Measurements from ENCODE around the gene MTPN.

Gene MTPN

GRCh38 chr7:135901585-135902540 lies 75.3 kb downstream of the MTPN start:
- H3K9me3 Mint-ChIP-seq = no peaks in the 10 kb centered on the region
- no peaks in the 10 kb centered on the region for H3K27me3 Mint-ChIP-seq
- no peak for ATAC-seq
- DNase-seq = no peak
- no peak overlapping the region for H3K27ac Mint-ChIP-seq
- H3K4me1 Mint-ChIP-seq = no peaks in the 10 kb centered on the region
- no peak overlapping the region for H3K4me3 Mint-ChIP-seq

- H3K27ac Mint-ChIP-seq = no peak overlapping the region
- ATAC-seq = no peak
- H3K27me3 Mint-ChIP-seq = no peaks in the 10 kb centered on the region
- no peak overlapping the region for H3K4me3 Mint-ChIP-seq
- DNase-seq = no peak
- no peaks in the 10 kb centered on the region for H3K9me3 Mint-ChIP-seq
- H3K4me1 Mint-ChIP-seq = no peaks in the 10 kb centered on the region
Measured at GRCh38 chr7:135900065-135900546, 77.1 kb downstream of the MTPN start.

GRCh38 chr7:135899458-135900064 lies 77.6 kb downstream of the MTPN start:
- DNase-seq (no peak), ATAC-seq (no peak)
- Mint-ChIP-seq H3K4me1 (no peaks in the 10 kb centered on the region), H3K9me3 (no peaks in the 10 kb centered on the region), H3K4me3 (no peak overlapping the region), H3K27ac (no peak overlapping the region), H3K27me3 (no peaks in the 10 kb centered on the region)

GRCh38 chr7:135898226-135898625 lies 78.9 kb downstream of the MTPN start:
- Mint-ChIP-seq H3K4me3 (no peak overlapping the region), H3K27me3 (no peaks in the 10 kb centered on the region), H3K27ac (no peak overlapping the region), H3K4me1 (no peaks in the 10 kb centered on the region), H3K9me3 (no peaks in the 10 kb centered on the region)
- no peak for DNase-seq
- no peak for ATAC-seq

- no peak for ATAC-seq
- DNase-seq = no peak
- Mint-ChIP-seq H3K4me3 (no peak overlapping the region), H3K27ac (no peak overlapping the region), H3K9me3 (no peaks in the 10 kb centered on the region), H3K27me3 (no peaks in the 10 kb centered on the region), H3K4me1 (no peaks in the 10 kb centered on the region)
Measured at GRCh38 chr7:135894816-135895215, 82.3 kb downstream of the MTPN start.

- no peaks in the 10 kb centered on the region for H3K4me1 Mint-ChIP-seq
- H3K9me3 Mint-ChIP-seq = no peaks in the 10 kb centered on the region
- H3K27me3 Mint-ChIP-seq = no peaks in the 10 kb centered on the region
- no peak overlapping the region for H3K4me3 Mint-ChIP-seq
- H3K27ac Mint-ChIP-seq = no peak overlapping the region
- DNase-seq (no peak), ATAC-seq (no peak)
Measured at GRCh38 chr7:135889823-135890222, 87.3 kb downstream of the MTPN start.

- Mint-ChIP-seq H3K4me1 (no peaks in the 10 kb centered on the region), H3K9me3 (no peaks in the 10 kb centered on the region), H3K27ac (no peak overlapping the region), H3K27me3 (no peaks in the 10 kb centered on the region), H3K4me3 (no peak overlapping the region)
- DNase-seq = no peak
- no peak for ATAC-seq
Measured at GRCh38 chr7:135888740-135889139, 88.4 kb downstream of the MTPN start.

GRCh38 chr7:135886345-135887132 lies 90.6 kb downstream of the MTPN start:
- no peak overlapping the region for H3K4me3 Mint-ChIP-seq

GRCh38 chr7:135884495-135885232 lies 92.5 kb downstream of the MTPN start:
- Mint-ChIP-seq H3K9me3 (no peaks in the 10 kb centered on the region), H3K4me1 (no peaks in the 10 kb centered on the region), H3K4me3 (no peak overlapping the region), H3K27me3 (no peaks in the 10 kb centered on the region), H3K27ac (no peak overlapping the region)
- no peak for ATAC-seq
- DNase-seq = no peak

More at GRCh38 chr7:135886345-135887132, 90.6 kb downstream of the MTPN start:
- no peaks in the 10 kb centered on the region for H3K27me3 Mint-ChIP-seq
- H3K27ac Mint-ChIP-seq = no peak overlapping the region
- no peaks in the 10 kb centered on the region for H3K4me1 Mint-ChIP-seq
- DNase-seq = no peak
- no peak for ATAC-seq
- H3K9me3 Mint-ChIP-seq = no peaks in the 10 kb centered on the region

GRCh38 chr7:135879233-135879632 lies 97.9 kb downstream of the MTPN start:
- ATAC-seq (no peak), DNase-seq (no peak)
- H3K4me3 Mint-ChIP-seq = no peak overlapping the region
- no peaks in the 10 kb centered on the region for H3K4me1 Mint-ChIP-seq
- peaks cover 0 to 2% of the 10 kb centered on the region in 2 donors for H3K9me3 Mint-ChIP-seq
- H3K27ac Mint-ChIP-seq = no peak overlapping the region
- peaks cover 14% of the 10 kb centered on the region for H3K27me3 Mint-ChIP-seq

GRCh38 chr7:135878284-135878683 lies 98.9 kb downstream of the MTPN start:
- Mint-ChIP-seq H3K27ac (no peak overlapping the region), H3K9me3 (peaks cover 0 to 7% of the 10 kb centered on the region in 2 donors), H3K4me1 (no peaks in the 10 kb centered on the region), H3K4me3 (no peak overlapping the region), H3K27me3 (peaks cover 14% of the 10 kb centered on the region)
- no peak for ATAC-seq
- DNase-seq = no peak

- Mint-ChIP-seq H3K27ac (no peak overlapping the region), H3K4me1 (no peaks in the 10 kb centered on the region), H3K4me3 (no peak overlapping the region), H3K27me3 (peaks cover 14% of the 10 kb centered on the region), H3K9me3 (peaks cover 0 to 7% of the 10 kb centered on the region in 2 donors)
- no peak for DNase-seq
- ATAC-seq = no peak
Measured at GRCh38 chr7:135877805-135878204, 99.4 kb downstream of the MTPN start.

All from stimulated activated naive CD8-positive, alpha-beta T cell treated with anti-CD3 and anti-CD28 coated beads, Interleukin-15, amount 100 ng/mL, for 72 hours (primary cell).